ENCODE measurements around the gene PTH. TPM values are rescaled to one million over a fixed set of nuclear protein-coding genes. Genes with fewer than 3 reads are reported as not detected.

The PTH gene
- not detected in 5 replicates for total RNA-seq (2022; extraction: Qiagen RNA extraction)

DNA sequence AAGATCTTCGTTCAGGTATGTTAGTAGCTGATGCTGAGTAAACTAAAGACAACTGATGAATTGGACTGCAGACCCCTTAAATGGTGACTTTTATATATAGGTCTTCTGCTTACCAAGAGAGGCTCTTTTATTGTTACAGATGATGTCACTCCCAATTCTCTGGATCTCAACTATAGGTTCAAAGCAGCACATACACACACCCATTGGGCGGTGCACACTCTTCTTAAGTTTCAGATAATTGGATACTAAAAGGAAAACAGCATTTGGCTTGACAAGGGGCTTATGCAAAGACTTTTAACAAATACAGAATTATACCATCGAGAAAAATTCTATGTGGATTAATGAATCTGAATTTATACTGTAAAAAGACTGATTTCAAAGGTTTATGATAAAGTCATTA, at the start of gene PTH:
Gene PTH, minus strand, starts transcription at position 69 of the 400 bp plus-strand sequence. CDS start 3,142 bp downstream, outside the sequence.

DNA sequence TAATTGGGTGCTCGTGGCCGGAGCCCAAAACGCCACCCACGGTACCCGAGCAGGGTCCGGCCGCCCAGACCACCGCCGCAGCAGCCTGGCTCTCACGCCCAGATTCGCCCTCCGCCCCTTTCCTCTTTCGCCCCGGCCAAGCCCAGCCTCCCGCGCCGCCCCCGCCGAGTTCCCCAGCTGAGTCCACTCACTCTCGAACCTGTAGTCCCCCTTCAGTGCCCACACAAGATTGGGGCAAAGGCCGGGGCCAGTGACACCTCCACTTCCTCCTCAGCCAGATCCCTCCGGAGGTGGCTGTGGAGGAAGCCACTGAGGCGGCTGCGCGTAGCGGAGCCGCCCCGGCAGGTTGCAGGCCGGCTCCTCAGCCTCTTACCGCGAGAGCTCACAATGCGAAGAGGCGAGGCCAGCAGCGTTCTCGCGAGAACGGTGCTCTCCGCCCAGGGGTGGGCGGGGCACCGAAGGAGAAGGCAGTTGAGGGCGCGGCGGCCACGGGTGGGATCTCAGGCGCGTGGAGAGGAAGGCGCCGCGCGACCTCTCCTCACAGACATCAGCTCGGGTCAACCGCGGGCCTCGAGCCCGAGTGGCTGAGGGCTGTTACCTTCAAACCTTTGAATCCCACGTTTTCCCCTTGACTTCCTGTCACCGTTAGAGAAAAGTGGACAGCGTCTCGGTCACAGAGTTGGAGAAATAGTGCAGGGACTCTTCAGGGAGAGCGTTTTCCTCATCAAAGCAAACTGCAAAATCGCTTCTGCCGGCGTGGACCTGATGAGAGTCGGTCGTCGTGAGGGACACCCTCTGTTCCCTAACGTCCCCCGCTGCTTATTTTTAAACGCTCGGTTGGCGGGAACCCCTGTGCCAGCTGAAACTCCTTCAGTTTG, 32.7 kb downstream of the PTH start, which contains the start of gene BTBD10:
Gene BTBD10, minus strand, starts transcription at position 322 of the 878 bp plus-strand sequence. CDS start 18,098 bp downstream, outside the sequence.

Other genes starting within 250 kb of the PTH start
- gene BMAL1, start 218.2 kb downstream of the PTH start, total RNA-seq (2022; extraction: Qiagen RNA extraction) = 7.7 to 12.2 TPM (median 11.4 TPM) in 5 replicates
- 37.7 to 57.4 TPM (median 43.3 TPM) in 5 replicates for gene BTBD10, start 32.8 kb downstream of the PTH start, total RNA-seq (2022; extraction: Qiagen RNA extraction)
- gene FAR1, start 172.7 kb upstream of the PTH start, total RNA-seq (2022; extraction: Qiagen RNA extraction) = 41.3 to 61.6 TPM (median 56.8 TPM) in 5 replicates

Data from A549 treated with CORT108297 at 1 μM for 4 hours (cell line).